Spleen (tissue), 11 donors: ENCODE results near the gene ADCK2. TPM values are rescaled to one million over a fixed set of nuclear protein-coding genes. Genes with fewer than 3 reads are reported as not detected.

ENCODE experiments used
- polyA plus RNA-seq, 3 donors: library from polyadenylated mRNA; stranded (reverse); fragments of 200-250 nt; gene quantifications; one replicate each; pipeline ENCODE4 v1.2.1, GENCODE V29; 2013
- small RNA-seq, 4 donors: library from RNA; depleted of rRNA; stranded (forward); fragments of <200 nt; gene quantifications; one replicate each; pipeline ENCODE3, GENCODE V24; 2016
- total RNA-seq, 7 donors: library from RNA; depleted of rRNA in 3 of 7; stranded (reverse); fragments of >200 nt in 3 of 7; fragmentation: NEBNext Ultra II Directional in 4 of 7; extraction: Animal tissue kit (Norgen Biotek cat#: 25700) in 4 of 7; gene quantifications; one replicate each; pipeline versions ENCODE4 v1.1.0 to v1.2.1, GENCODE V29; 2016 to 2021
- donor health status: healthy with polysubstance abuse.
- donor health status: DM: no; HTN: no; CAD: no; lungs with moderate emphysema.
- donor health status: DM: no; HTN: no; CAD: no.
- donor health status: Bipolar disorder and iron deficiency.
- donor health status: healthy.
- donor health status: DM: no; HTN: no; CAD: no.
- donor health status: DM: yes; HTN: yes; CAD: no.

The ADCK2 gene
- total and polyA plus RNA-seq, 10 donors, result 10.6 to 25.2 (median 18.5) TPM

Small RNAs within 50 kb of the gene (small RNA-seq; reads per million reads assigned to genes)
- gene RN7SL771P, result 0 reads per million in 4 donors

Other genes starting within 250 kb of the ADCK2 start
- 100 to 1,000 TPM in 6 of 7 donors, 10 to 100 TPM in 1; 98.0 to 179 (median 106) TPM for gene MKRN1, start 193.4 kb upstream of the ADCK2 start, total RNA-seq
- 10 to 100 TPM; 41.8 to 53.1 (median 51.4) TPM for gene MKRN1, start 193.4 kb upstream of the ADCK2 start, polyA plus RNA-seq
- 10 to 100 TPM in 6 of 7 donors, 1 to 10 TPM in 1; 9.6 to 35.3 (median 19.9) TPM for gene DENND2A, start 32.1 kb upstream of the ADCK2 start, total RNA-seq
- gene DENND2A, start 32.1 kb upstream of the ADCK2 start, polyA plus RNA-seq, result 1 to 10 TPM; 1.9 to 7.7 (median 6.6) TPM
- 100 to 1,000 TPM; 104 to 235 (median 123) TPM for gene NDUFB2, start 23.8 kb downstream of the ADCK2 start, total RNA-seq
- gene NDUFB2, start 23.8 kb downstream of the ADCK2 start, polyA plus RNA-seq, result 100 to 1,000 TPM; 155 to 370 (median 238) TPM